ENCODE results near the gene PRTFDC1. TPM values are rescaled to one million over a fixed set of nuclear protein-coding genes. Genes with fewer than 3 reads are reported as not detected.

Gene PRTFDC1
- polyA plus RNA-seq, 1 donor (not counting 4 experiments of a cell fraction or from before 2014, with no cell fraction given) = 2.2 TPM

GRCh38 chr10:24900888-24901685 is 51.3 kb downstream of the PRTFDC1 start:
- H3K27ac ChIP-seq (ENCODE audit: control insufficient read depth, insufficient read depth, low read length) = peak overlapping the region; percentile 30
- H4K20me1 ChIP-seq (ENCODE audit: control insufficient read depth, extremely low read depth, insufficient read depth, low read length) = no peaks in the 10 kb centered on the region
- H3K79me2 ChIP-seq (ENCODE audit: control insufficient read depth, insufficient read depth, low read length) = no peaks in the 10 kb centered on the region
- dilution Hi-C loops (cut with MboI; ENCODE audit: extremely low pct_ligation_motif_present, low sequenced_read_pairs) = no loop called here
- H3K4me3 ChIP-seq (ENCODE audit: control insufficient read depth in 2 of 3, extremely low read depth in 1 of 3, insufficient read depth in 2 of 3, low read depth in 1 of 3, low read length in 3 of 3) = no peak overlapping the region
- peak overlapping the region; percentile 60 for H3K4me2 ChIP-seq (ENCODE audit: control insufficient read depth, extremely low read depth, insufficient read depth, low read depth, low read length)
- DNase-seq (ENCODE audit: low read depth, low spot score) (no peak), FAIRE-seq (no peak)
- no peaks in the 10 kb centered on the region for H3K27me3 ChIP-seq (ENCODE audit: control insufficient read depth, extremely low read depth, insufficient read depth, low read length)
- no peaks in the 10 kb centered on the region for H3K36me3 ChIP-seq (ENCODE audit: control insufficient read depth in 2 of 2, extremely low read depth in 1 of 2, insufficient read depth in 2 of 2, low read length in 2 of 2)
- no peak for TF ChIP-seq CTCF (optimal IDR thresholded peaks at IDR 0.05 in 1 of 3, IDR thresholded peaks at IDR 0.05 in 1 of 3, conservative IDR thresholded peaks at IDR 0.05 in 1 of 3; ENCODE audit: extremely low read depth in 1 of 3, insufficient read depth in 2 of 3, low read length in 3 of 3)
- no peak for TF ChIP-seq EZH2 (IDR thresholded peaks at IDR 0.05; ENCODE audit: low read length)
- no peaks in the 10 kb centered on the region for H3K9me3 ChIP-seq (ENCODE audit: control insufficient read depth, low read depth, low read length)
- peaks cover 24% of the 10 kb centered on the region for H3K4me1 ChIP-seq (ENCODE audit: control insufficient read depth, extremely low read depth, insufficient read depth, low read length)
- H2AFZ ChIP-seq (ENCODE audit: control insufficient read depth, low read length) = no peak overlapping the region
- no peaks in the 10 kb centered on the region for H3K9me1 ChIP-seq (ENCODE audit: control insufficient read depth, extremely low read depth, insufficient read depth, low read length)
- H3K9ac ChIP-seq (ENCODE audit: control insufficient read depth, extremely low read depth, insufficient read depth, low read length) = peak overlapping the region; percentile 16

GRCh38 chr10:24899571-24899970 is 52.8 kb downstream of the PRTFDC1 start:
- dilution Hi-C loops (cut with MboI; ENCODE audit: extremely low pct_ligation_motif_present, low sequenced_read_pairs) = no loop called here
- no peak for DNase-seq (ENCODE audit: low read depth, low spot score)
- H3K79me2 ChIP-seq (ENCODE audit: control insufficient read depth, insufficient read depth, low read length) = no peaks in the 10 kb centered on the region
- no peaks in the 10 kb centered on the region for H3K9me1 ChIP-seq (ENCODE audit: control insufficient read depth, extremely low read depth, insufficient read depth, low read length)
- H3K27me3 ChIP-seq (ENCODE audit: control insufficient read depth, extremely low read depth, insufficient read depth, low read length) = no peaks in the 10 kb centered on the region
- no peak overlapping the region for H3K27ac ChIP-seq (ENCODE audit: control insufficient read depth, insufficient read depth, low read length)
- no peak overlapping the region for H3K4me3 ChIP-seq (ENCODE audit: control insufficient read depth in 2 of 3, extremely low read depth in 1 of 3, insufficient read depth in 2 of 3, low read depth in 1 of 3, low read length in 3 of 3)
- FAIRE-seq = no peak
- TF ChIP-seq EZH2 (IDR thresholded peaks at IDR 0.05; ENCODE audit: low read length) = no peak
- no peak for TF ChIP-seq CTCF (optimal IDR thresholded peaks at IDR 0.05 in 1 of 3, IDR thresholded peaks at IDR 0.05 in 1 of 3, conservative IDR thresholded peaks at IDR 0.05 in 1 of 3; ENCODE audit: extremely low read depth in 1 of 3, insufficient read depth in 2 of 3, low read length in 3 of 3)
- no peaks in the 10 kb centered on the region for H4K20me1 ChIP-seq (ENCODE audit: control insufficient read depth, extremely low read depth, insufficient read depth, low read length)
- no peaks in the 10 kb centered on the region for H3K9me3 ChIP-seq (ENCODE audit: control insufficient read depth, low read depth, low read length)
- H3K4me2 ChIP-seq (ENCODE audit: control insufficient read depth, extremely low read depth, insufficient read depth, low read depth, low read length) = no peak overlapping the region
- no peak overlapping the region for H3K9ac ChIP-seq (ENCODE audit: control insufficient read depth, extremely low read depth, insufficient read depth, low read length)
- H3K36me3 ChIP-seq (ENCODE audit: control insufficient read depth in 2 of 2, extremely low read depth in 1 of 2, insufficient read depth in 2 of 2, low read length in 2 of 2) = no peaks in the 10 kb centered on the region
- H2AFZ ChIP-seq (ENCODE audit: control insufficient read depth, low read length) = no peak overlapping the region
- H3K4me1 ChIP-seq (ENCODE audit: control insufficient read depth, extremely low read depth, insufficient read depth, low read length) = peaks cover 24% of the 10 kb centered on the region
